ENCODE results near the gene IL32. TPM values are rescaled to one million over a fixed set of nuclear protein-coding genes. Genes with fewer than 3 reads are reported as not detected.

The IL32 gene, protein sequence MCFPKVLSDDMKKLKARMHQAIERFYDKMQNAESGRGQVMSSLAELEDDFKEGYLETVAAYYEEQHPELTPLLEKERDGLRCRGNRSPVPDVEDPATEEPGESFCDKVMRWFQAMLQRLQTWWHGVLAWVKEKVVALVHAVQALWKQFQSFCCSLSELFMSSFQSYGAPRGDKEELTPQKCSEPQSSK
- 100 to 1,000 TPM in 1 of 5 donors, 10 to 100 TPM in 4; 39.7 to 103 (median 61.6) TPM for polyA plus RNA-seq (ENCODE audit: insufficient read depth in 1 of 5, insufficient read length in 5 of 5, low replicate concordance in 1 of 5)
- long read RNA-seq, donor 1, transcript IL32-212 (6 exons, 1,198 nt) = major isoform, 6 of 24 reads
- long read RNA-seq, donor 1, transcript IL32-206 (7 exons, 920 nt) = minor isoform, 5 of 24 reads
- long read RNA-seq, donor 1, partial matches to known transcripts = 0 of 24 reads
- long read RNA-seq, donor 1, other reads (novel, unspliced or antisense) = 0 of 24 reads
- long read RNA-seq, donor 2, transcript IL32-202 (7 exons, 1,105 nt) = major isoform, 5 of 13 reads
- long read RNA-seq, donor 2, partial matches to known transcripts = 0 of 13 reads
- long read RNA-seq, donor 2, other reads (novel, unspliced or antisense) = 0 of 13 reads
- long read RNA-seq, donor 3, transcript IL32-202 (7 exons, 1,105 nt) = major isoform, 15 of 39 reads
- long read RNA-seq, donor 3, transcript IL32-211 (7 exons, 1,272 nt) = minor isoform, 9 of 39 reads
- long read RNA-seq, donor 3, transcript IL32-206 (7 exons, 920 nt) = minor isoform, 5 of 39 reads
- long read RNA-seq, donor 3, partial matches to known transcripts = 0 of 39 reads
- long read RNA-seq, donor 3, other reads (novel, unspliced or antisense) = 0 of 39 reads
- long read RNA-seq, donor 4, transcript IL32-202 (7 exons, 1,105 nt) = major isoform, 7 of 27 reads
- long read RNA-seq, donor 4, transcript IL32-212 (6 exons, 1,198 nt) = minor isoform, 5 of 27 reads
- long read RNA-seq, donor 4, partial matches to known transcripts = 0 of 27 reads
- long read RNA-seq, donor 4, other reads (novel, unspliced or antisense) = 0 of 27 reads
- long read RNA-seq, donor 5, transcript IL32-206 (7 exons, 920 nt) = minor isoform, 5 of 29 reads
- long read RNA-seq, donor 5, transcript IL32-202 (7 exons, 1,105 nt) = major isoform, 11 of 29 reads
- long read RNA-seq, donor 5, partial matches to known transcripts = 0 of 29 reads
- long read RNA-seq, donor 5, other reads (novel, unspliced or antisense) = 0 of 29 reads
- long read RNA-seq, donor 6, transcript IL32-202 (7 exons, 1,105 nt) = major isoform, 9 of 38 reads
- long read RNA-seq, donor 6, transcript IL32-206 (7 exons, 920 nt) = minor isoform, 5 of 38 reads
- long read RNA-seq, donor 6, transcript IL32-211 (7 exons, 1,272 nt) = major isoform, 9 of 38 reads
- long read RNA-seq, donor 6, partial matches to known transcripts = 0 of 38 reads
- long read RNA-seq, donor 6, other reads (novel, unspliced or antisense) = 0 of 38 reads
- long read RNA-seq, donor 7, transcript IL32-211 (7 exons, 1,272 nt) = minor isoform, 8 of 34 reads
- long read RNA-seq, donor 7, transcript IL32-202 (7 exons, 1,105 nt) = major isoform, 13 of 34 reads
- long read RNA-seq, donor 7, partial matches to known transcripts = 0 of 34 reads
- long read RNA-seq, donor 7, other reads (novel, unspliced or antisense) = 0 of 34 reads
- long read RNA-seq, donor 8, partial matches to known transcripts = 0 of 5 reads
- long read RNA-seq, donor 8, other reads (novel, unspliced or antisense) = 0 of 5 reads

DNA sequence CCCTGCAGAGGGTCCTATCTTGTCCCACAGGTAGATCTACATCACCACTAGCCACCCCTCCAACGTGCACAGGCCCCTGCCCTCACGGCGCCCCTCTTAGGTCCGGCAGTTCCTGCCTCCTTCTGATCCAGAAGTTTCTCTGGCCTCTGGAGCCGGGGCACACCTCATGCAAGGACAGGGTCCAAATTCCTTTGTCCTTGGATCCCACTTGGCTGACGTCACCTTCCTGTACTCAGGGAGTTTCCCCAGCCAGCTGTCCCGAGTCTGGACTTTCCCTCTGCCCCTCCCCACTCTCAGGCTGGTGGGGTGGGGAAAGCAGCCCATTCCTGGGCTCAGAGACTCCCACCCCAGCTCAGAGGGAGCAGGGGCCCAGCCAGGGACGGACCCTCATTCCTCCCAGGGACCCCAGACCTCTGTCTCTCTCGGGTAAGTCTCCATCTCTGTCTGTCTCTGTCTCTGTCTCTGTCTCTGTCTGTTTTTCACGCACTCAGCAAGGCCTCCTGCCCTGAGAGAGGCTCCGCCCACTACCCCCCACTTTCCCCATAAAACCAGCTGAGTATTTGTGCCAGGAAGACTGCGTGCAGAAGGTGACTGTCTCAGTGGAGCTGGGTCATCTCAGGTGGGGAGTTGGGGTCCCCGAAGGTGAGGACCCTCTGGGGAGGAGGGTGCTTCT, at the start of gene IL32:
Gene IL32 (plus strand): TSS at position 572 of the 673 bp plus-strand sequence. CDS start 172 bp downstream, outside the sequence.
- DNase-seq = no peak

DNA sequence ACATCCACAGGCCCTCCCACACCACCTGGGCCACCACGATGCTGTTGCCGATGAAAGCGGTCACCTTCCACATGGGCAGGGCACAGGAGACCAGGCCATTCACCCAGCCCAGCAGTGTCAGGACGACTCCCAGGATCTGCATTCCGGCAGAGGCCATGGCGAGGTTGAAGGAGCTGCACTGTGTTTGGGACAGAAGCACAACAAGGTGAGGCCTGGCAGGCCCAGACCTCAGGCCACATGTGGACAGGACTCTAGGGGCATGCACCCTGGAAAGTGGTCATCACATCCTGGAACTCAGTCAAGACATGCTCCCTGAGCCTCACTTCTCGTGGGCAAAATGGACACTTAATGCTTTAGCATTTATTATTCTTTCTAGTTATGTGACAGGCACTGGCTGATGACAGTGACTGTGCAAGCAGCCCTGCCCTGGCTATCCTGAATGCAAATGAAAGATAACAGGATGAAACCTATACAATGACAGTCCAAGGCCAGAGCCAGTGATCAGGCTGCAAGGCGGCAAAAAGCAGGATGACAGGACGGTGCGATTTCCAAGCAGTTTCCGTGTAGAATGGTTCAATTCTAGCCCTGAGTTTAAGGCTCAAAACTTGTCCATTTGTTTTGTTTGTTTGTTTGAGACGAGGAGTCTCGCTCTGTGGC, 49.4 kb upstream of the IL32 start:
- no peak for DNase-seq

DNA sequence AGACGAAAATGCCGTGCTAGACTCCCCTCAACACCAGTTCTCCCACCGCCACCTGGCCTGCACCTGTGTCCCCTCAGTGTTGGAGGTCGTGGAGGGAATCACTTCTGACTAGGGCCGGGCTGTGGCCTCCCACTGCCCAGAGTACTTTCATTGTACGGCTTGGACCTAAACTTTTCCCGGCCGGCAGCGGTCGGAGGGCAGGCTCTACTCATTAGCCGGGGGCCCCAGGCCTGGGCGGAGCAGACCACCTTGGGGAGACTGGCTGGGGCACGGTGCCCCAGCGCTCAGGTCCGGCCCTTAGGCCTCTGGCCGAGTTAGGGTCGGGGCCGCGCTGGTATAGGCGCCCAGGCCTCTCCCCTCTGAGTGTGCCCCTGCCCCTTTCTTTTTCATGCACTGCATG, 48.1 kb upstream of the IL32 start:
- DNase-seq = no peak

DNA sequence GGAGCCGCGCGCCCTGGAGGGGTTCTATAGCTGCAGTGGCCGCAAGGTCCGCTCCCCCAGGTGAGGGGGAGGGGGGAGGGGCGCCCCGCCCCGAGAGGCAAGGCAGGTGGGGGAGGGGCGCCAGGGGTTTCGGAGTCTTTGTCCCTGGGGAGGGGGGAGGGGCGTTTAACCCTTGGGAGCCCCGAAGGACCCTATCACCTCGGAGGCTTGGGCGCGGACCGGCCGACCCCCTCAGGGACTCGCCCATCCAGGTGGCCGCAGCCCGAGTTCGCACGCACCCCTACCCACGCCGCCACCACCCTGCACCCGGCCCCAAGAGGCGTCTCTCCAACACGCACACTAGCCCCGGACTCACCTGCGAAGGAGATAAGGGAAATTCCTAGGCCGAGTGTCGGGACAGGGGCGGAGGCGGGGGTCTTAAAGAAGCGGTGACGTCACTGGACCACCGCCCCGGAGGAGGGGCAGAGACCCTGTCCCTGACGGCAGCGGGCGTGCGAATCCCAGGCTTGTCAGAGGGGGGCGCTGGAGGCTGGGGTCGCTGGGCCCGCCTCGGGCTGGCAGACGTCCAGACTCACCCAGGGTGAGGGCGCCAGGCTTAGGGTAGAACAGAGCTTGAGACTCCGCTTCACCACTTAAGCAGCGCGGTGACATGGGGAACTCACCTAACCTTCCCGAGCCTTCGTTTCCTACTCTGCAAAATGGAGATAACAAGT, 47.5 kb upstream of the IL32 start, which contains the start of gene CLDN6:
Gene CLDN6 (minus strand): TSS at position 390 of the 713 bp plus-strand sequence. CDS start 2,162 bp downstream, outside the sequence.
- peak; percentile 68 to 71 for DNase-seq

DNA sequence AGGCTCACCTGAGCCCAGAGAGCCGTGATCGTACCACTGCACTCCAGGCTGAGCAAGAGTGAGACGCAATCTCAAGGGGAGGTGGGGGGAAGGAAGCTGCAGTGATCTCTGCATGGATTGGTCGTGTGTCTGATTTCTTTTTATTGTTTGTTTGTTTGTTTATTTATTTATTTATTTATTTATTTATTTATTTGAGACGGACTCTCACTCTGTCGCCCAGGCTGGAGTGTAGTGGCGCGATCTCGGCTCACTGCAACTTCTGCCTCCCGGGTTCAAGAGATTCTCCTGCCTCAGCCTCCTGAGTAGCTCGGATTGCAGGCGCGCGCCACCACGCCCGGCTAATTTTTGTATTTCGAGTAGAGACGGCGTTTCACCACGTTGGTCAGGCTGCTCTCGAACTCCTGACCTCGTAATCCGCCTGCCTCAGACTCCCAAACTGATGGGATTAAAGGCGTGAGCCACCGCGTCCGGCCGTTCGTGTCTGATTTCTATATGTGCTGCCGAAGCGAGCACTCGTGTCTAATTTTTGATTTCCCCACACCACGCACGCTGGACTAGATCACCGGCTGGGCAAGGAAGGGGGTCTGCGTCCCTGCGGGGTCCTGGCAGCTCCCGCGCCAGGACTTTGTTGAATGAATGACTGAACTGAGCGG, 45.7 kb upstream of the IL32 start:
- DNase-seq = no peak

DNA sequence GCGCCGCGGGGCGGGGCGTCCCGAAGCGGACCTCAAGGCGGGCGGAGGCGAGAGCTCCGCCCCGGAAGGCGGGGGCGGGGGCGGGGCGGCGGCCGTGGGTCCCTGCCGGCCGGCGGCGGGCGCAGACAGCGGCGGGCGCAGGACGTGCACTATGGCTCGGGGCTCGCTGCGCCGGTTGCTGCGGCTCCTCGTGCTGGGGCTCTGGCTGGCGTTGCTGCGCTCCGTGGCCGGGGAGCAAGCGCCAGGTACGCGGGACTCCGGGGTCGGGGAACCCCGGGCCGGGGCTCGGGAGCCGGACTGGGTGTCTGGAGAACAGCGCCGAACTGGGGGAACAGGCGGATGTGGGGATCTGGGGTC, 45.2 kb upstream of the IL32 start, which contains the start of gene TNFRSF12A:
Gene TNFRSF12A (plus strand): TSS at position 122 of the 357 bp plus-strand sequence. CDS start 30 bp downstream, at position 152.
- DNase-seq = no peak

DNA sequence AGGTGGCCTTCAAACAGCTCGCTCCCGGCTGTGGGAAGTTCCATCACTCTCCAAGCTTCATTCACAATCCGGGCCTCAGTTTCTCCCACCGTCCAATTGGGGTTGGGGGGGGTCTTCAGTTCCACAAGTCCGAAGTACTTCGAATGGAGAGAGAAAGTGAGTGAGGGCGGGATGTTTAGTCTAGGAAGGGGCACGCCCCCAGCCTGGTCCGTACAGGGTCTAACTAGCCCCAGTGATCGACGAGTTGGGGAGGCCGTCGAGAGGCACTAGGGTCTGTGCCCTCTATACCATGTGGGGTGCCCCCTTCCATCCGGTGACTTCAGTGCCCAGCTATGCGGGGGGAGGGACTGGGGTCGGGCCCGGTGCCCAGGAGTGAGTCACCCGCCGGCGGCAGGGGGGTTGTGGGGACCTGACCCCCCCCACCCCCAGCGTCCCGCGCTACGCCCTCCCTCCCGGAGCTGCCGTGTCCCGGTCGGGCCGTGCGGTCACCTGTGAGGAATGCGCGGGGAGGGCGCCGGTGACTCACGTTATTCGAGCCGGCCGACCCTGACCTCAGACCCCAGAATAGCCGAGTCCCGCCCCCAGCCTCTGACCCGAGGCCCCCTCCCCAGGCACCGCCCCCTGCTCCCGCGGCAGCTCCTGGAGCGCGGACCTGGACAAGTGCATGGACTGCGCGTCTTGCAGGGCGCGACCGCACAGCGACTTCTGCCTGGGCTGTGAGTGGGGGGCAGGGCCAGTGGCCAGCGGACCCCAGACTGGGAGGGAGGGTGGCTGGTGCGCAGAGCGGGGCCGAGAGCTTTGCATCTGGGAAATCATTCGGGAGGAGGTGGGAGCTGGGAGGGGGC, 44.6 kb upstream of the IL32 start:
- DNase-seq = no peak

DNA sequence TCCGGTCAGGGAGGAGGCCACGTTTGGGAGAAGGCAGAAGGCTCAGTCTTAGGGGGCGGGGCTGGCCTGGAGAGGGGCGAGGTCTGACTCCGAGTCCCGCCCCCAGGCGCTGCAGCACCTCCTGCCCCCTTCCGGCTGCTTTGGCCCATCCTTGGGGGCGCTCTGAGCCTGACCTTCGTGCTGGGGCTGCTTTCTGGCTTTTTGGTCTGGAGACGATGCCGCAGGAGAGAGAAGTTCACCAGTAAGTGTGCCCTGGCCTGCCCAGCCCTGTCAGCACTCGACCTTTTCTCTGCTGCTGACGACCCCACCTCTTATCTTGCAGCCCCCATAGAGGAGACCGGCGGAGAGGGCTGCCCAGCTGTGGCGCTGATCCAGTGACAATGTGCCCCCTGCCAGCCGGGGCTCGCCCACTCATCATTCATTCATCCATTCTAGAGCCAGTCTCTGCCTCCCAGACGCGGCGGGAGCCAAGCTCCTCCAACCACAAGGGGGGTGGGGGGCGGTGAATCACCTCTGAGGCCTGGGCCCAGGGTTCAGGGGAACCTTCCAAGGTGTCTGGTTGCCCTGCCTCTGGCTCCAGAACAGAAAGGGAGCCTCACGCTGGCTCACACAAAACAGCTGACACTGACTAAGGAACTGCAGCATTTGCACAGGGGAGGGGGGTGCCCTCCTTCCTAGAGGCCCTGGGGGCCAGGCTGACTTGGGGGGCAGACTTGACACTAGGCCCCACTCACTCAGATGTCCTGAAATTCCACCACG, 43.8 kb upstream of the IL32 start:
- no peak for DNase-seq

DNA sequence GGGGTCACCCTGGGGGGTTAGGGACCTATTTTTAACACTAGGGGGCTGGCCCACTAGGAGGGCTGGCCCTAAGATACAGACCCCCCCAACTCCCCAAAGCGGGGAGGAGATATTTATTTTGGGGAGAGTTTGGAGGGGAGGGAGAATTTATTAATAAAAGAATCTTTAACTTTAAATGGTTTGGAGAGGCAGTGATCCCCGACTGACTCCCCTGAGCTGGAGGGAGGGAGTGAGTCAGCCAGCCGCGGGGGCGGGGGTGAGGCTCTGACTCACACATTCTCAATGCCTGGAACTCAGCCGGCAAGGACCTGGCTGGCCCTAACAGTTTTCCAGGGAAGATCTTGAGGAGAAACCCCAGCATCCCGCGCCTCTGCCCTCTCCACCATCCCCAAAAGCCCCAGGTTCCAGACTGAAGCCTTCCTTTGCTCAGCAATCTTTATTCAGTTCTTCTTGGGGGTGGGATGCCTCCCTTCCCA, 43.2 kb upstream of the IL32 start:
- no peak for DNase-seq

DNA sequence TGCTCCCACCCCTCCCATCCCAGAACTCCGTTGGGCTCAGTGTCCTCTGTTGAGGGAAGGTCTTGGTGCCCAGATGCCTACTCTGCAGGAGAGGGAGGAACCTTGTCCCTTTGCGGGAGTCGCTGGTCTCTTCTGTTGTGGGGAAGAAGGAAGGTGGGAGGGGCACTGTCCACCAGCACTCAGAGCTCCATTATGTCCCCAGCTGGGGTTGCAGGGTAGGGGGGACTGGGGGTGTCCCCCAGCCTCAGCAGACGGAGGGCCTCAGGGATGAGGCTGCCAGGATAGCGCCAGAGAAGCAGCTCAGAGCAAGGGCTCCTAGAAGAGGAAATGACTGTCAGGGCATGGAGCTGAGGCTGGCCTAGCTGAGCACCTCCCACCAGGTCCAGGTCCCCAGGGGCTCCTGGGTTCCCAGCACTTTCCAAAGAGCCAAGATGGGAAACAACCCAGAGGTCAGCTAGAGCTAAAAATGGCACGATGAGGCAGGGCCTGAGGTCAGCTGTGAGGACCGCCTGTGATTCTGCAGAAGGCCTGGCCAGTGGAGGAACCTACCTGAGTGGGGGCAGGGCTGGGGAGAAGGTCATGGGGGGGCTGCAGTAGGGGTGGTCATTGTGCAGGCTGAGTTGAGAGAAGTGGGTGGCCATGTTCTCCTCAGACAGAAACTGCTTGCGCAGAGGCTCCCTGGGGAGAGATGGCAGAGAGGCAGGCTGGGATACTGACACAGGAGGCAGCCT, 42.6 kb upstream of the IL32 start:
- DNase-seq = no peak

DNA sequence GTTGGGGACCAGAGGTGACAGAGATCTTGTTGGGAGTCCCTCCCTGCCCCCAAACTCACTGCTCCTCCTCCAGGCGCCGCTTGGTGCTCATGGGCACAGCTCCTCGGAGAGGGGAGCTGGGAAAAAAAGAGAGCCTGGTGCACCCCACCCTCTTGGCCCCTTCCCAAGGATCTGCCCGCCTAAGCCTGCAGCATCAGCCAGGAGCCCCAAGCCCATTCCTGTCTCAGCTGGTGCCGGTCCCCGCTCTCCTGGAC, 42.1 kb upstream of the IL32 start:
- no peak for DNase-seq

DNA sequence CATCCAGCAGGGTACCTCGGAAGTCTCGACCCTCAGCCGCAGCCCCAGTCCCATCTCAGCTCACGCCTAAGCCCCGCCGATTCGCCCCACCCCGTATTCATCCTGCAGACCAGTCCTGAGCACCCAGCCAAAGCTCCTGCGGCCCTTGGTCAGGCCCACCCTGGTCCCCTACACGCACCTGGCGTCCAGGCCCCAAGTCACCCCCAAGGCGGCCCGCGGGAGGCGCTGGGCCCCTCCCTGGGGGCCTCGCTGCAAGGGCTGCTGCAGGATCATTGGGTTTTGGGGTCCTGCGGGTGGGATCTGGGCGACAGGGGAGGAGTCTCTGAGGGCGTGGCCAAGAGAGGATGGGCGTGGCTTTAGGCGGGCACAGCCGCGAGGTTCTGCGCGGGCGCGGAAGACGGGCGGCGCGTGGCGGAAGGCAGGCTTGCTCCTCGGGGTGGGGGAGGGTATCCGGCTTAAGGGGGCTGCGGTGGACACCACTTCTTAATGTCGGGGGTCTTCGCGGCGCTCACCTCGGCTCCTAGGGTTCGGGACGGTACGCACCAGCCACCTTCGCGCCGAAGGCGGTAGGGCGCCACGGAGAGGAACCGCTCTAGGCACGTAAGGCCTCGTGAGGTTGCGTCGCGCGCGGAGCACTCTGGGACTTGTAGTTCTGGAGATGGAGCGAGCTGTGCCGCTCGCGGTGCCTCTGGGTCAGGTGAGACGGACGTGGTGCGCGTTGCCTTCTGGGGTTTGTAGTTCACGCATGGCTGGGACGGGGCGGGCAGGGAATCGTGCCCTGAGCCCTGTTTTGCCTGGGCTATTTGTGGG, 41.6 kb upstream of the IL32 start, which contains the start of the genes HCFC1R1 and THOC6:
Gene HCFC1R1 (minus strand): TSS at position 274 of the 810 bp plus-strand sequence. CDS start 1 bp downstream, at position 273.
Gene THOC6 (plus strand): TSS at position 367 of the 810 bp plus-strand sequence. CDS start 292 bp downstream, at position 659.
- peak; percentile 94 to 95 for DNase-seq

DNA sequence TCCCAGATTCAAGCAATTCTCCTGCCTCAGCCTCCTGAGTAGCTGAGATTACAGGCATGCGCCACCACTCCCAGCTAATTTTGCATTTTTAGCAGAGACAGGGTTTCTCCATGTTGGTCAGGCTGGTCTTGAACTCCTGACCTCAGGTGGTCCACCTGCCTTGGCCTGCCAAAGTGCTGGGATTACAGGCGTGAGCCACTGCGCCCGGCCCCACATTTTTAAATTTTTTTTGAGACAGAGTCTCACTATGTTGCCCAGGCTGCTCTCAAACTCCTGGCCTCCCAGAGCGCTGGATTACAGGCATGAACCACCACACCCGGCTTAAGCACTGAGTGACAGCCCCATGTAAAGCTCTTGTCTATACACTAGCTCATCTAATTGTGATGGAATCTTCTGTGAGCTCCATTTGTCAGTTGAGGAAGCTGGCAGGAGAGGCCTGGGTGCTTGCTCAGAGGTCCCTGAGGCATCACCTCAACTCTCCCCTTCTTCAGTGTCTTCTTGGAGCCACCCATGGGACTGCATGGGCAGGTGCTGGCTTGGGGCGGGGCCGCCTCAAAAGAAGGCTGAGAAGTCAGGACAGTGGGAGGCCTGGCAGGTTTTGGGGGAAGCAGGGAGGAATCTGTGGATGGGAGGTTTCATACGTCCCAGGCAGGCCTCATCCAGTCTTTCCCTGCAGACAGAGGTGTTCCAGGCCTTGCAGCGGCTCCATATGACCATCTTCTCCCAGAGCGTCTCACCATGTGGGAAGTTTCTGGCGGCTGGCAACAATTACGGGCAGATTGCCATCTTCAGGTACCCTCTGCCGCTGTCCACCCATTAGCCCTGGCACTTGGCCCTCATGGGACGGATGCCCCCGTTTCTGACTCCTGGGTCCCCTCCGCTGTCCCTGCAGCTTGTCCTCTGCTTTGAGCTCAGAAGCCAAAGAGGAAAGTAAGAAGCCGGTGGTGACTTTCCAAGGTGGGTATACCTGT, 40.1 kb upstream of the IL32 start:
- DNase-seq = no peak

DNA sequence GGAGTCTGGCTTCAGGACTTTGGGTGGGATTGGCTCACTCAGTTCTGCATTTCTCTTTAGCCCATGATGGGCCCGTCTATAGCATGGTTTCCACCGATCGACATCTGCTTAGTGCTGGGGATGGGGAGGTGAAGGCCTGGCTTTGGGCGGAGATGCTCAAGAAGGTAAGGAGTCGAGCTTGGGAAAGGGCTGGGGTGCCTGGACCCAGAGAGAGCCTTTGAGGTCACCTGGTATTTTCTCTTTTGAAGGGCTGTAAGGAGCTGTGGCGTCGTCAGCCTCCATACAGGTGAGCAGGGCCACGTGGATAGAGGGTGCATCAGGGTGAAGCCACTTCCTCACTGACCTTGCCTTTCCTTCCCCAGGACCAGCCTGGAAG, 39.4 kb upstream of the IL32 start:
- DNase-seq = no peak
